ENCODE measurements around the gene ITLN1.
"Not testable (repeated sequence)": the region's sequence is repeated elsewhere in the genome, so short reads cannot be mapped to it uniquely, and the experiment has no call there.

The ITLN1 gene

GRCh38 chr1:160885042-160885441 is at the start of gene ITLN1:
ITLN1 (minus strand) TSS chr1:160885180; CDS start chr1:160884877, 303 bp downstream.
- DNase-seq (ENCODE audit: low read depth) = no peak
- no peak for TF ChIP-seq CTCF (IDR thresholded peaks at IDR 0.05; ENCODE audit: control insufficient read depth, insufficient read depth, low read depth, low read length, missing control alignments)
- no peak within 1 kb of the TSS for H3K4me3 ChIP-seq (ENCODE audit: control insufficient read depth, low read depth, low read length)

GRCh38 chr1:160933305-160933704 is 48.3 kb upstream of the ITLN1 start:
- not testable (repeated sequence) for H3K4me3 ChIP-seq (ENCODE audit: control insufficient read depth, low read depth, low read length); DNase-seq (ENCODE audit: low read depth)

GRCh38 chr1:160925652-160926244 is 40.8 kb upstream of the ITLN1 start:
- no peak for TF ChIP-seq CTCF (IDR thresholded peaks at IDR 0.05; ENCODE audit: control insufficient read depth, insufficient read depth, low read depth, low read length, missing control alignments)
- no peak for DNase-seq (ENCODE audit: low read depth)
- no peak overlapping the region for H3K4me3 ChIP-seq (ENCODE audit: control insufficient read depth, low read depth, low read length)

GRCh38 chr1:160924791-160925651 is 40.0 kb upstream of the ITLN1 start:
- no peak overlapping the region for H3K4me3 ChIP-seq (ENCODE audit: control insufficient read depth, low read depth, low read length)
- DNase-seq (ENCODE audit: low read depth) = no peak
- TF ChIP-seq CTCF (IDR thresholded peaks at IDR 0.05; ENCODE audit: control insufficient read depth, insufficient read depth, low read depth, low read length, missing control alignments) = no peak

- no peak for TF ChIP-seq CTCF (IDR thresholded peaks at IDR 0.05; ENCODE audit: control insufficient read depth, insufficient read depth, low read depth, low read length, missing control alignments)
- no peak for DNase-seq (ENCODE audit: low read depth)
- no peak overlapping the region for H3K4me3 ChIP-seq (ENCODE audit: control insufficient read depth, low read depth, low read length)
Measured at GRCh38 chr1:160916666-160917065, 31.7 kb upstream of the ITLN1 start.

GRCh38 chr1:160913229-160913628 is 28.2 kb upstream of the ITLN1 start:
- not testable (repeated sequence) for H3K4me3 ChIP-seq (ENCODE audit: control insufficient read depth, low read depth, low read length); DNase-seq (ENCODE audit: low read depth)

- no peak for DNase-seq (ENCODE audit: low read depth)
- no peak for TF ChIP-seq CTCF (IDR thresholded peaks at IDR 0.05; ENCODE audit: control insufficient read depth, insufficient read depth, low read depth, low read length, missing control alignments)
- no peak overlapping the region for H3K4me3 ChIP-seq (ENCODE audit: control insufficient read depth, low read depth, low read length)
Measured at GRCh38 chr1:160911925-160912324, 26.9 kb upstream of the ITLN1 start.
